HEK293 (cell line): ENCODE results near the gene CHMP6.

Experiments
- BCL6B ChIP-seq: fragments of 450-650 bp; formaldehyde crosslinking; IDR thresholded peaks from 2 replicates; pipeline ENCODE4 v1.5.1; 2017; ENCODE audit warnings: missing biosample characterization, missing genetic modification characterization
- GLIS2 ChIP-seq: fragments of 450-650 bp; formaldehyde crosslinking; IDR thresholded peaks from 2 replicates; pipeline ENCODE4 v1.5.1; 2016; ENCODE audit warnings: missing biosample characterization, missing genetic modification characterization
- KLF10 ChIP-seq: fragments of 450-650 bp; IDR thresholded peaks from 2 replicates; pipeline ENCODE4 v1.5.1; 2018; ENCODE audit warnings: missing biosample characterization, mild to moderate bottlenecking, missing genetic modification characterization
- KLF7 ChIP-seq: fragments of 450-650 bp; formaldehyde crosslinking; IDR thresholded peaks from 2 replicates; pipeline ENCODE4 v1.5.1; 2016; ENCODE audit warnings: missing biosample characterization, missing genetic modification characterization, borderline replicate concordance
- PATZ1 ChIP-seq: fragments of 450-650 bp; formaldehyde crosslinking; IDR thresholded peaks from 2 replicates; pipeline ENCODE4 v1.5.1; 2016; ENCODE audit warnings: missing biosample characterization, missing genetic modification characterization
- SCRT1 ChIP-seq: fragments of 450-650 bp; formaldehyde crosslinking; IDR thresholded peaks from 2 replicates; pipeline ENCODE4 v1.5.1; 2016; ENCODE audit warnings: missing biosample characterization, missing genetic modification characterization, borderline replicate concordance
- TRIM28 ChIP-seq: IDR thresholded peaks from 2 replicates; pipeline ENCODE4 v1.6.1; 2011; ENCODE audit warnings: low read length, control low read depth, borderline replicate concordance
- YY1 ChIP-seq: fragments of 450-650 bp; formaldehyde crosslinking; IDR thresholded peaks from 2 replicates; pipeline ENCODE4 v1.5.1; 2018; ENCODE audit warnings: missing biosample characterization, missing genetic modification characterization
- ZBTB1 ChIP-seq: fragments of 450-650 bp; formaldehyde crosslinking; IDR thresholded peaks from 2 replicates; pipeline ENCODE4 v1.5.1; 2016; ENCODE audit warnings: missing biosample characterization, missing genetic modification characterization
- ZBTB21 ChIP-seq: fragments of 450-650 bp; formaldehyde crosslinking; IDR thresholded peaks from 2 replicates; pipeline ENCODE4 v1.5.1; 2017; ENCODE audit warnings: missing biosample characterization, missing genetic modification characterization
- ZNF132 ChIP-seq: fragments of 450-650 bp; formaldehyde crosslinking; IDR thresholded peaks from 2 replicates; pipeline ENCODE4 v1.5.1; 2017; ENCODE audit warnings: missing biosample characterization, missing genetic modification characterization, borderline replicate concordance
- ZNF140 ChIP-seq: fragments of 450-650 bp; formaldehyde crosslinking; IDR thresholded peaks from 2 replicates; pipeline ENCODE4 v1.5.1; 2016; ENCODE audit warnings: missing biosample characterization, missing genetic modification characterization
- ZNF146 ChIP-seq: fragments of 450-650 bp; formaldehyde crosslinking; IDR thresholded peaks from 2 replicates; pipeline ENCODE4 v1.5.1; 2016; ENCODE audit warnings: missing biosample characterization, missing genetic modification characterization
- ZNF202 ChIP-seq: fragments of 450-650 bp; formaldehyde crosslinking; IDR thresholded peaks from 2 replicates; pipeline ENCODE4 v1.5.1; 2016; ENCODE audit warnings: missing biosample characterization, missing genetic modification characterization, borderline replicate concordance
- ZNF239 ChIP-seq: fragments of 450-650 bp; formaldehyde crosslinking; IDR thresholded peaks from 2 replicates; pipeline ENCODE4 v1.5.1; 2016; ENCODE audit warnings: missing biosample characterization, missing genetic modification characterization
- ZNF292 ChIP-seq: fragments of 450-650 bp; formaldehyde crosslinking; IDR thresholded peaks from 2 replicates; pipeline ENCODE4 v1.5.1; 2016; ENCODE audit warnings: low read depth, missing biosample characterization, missing genetic modification characterization, borderline replicate concordance
- ZNF335 ChIP-seq: fragments of 450-650 bp; formaldehyde crosslinking; conservative IDR thresholded peaks from 2 replicates; pipeline ENCODE4 v1.5.1; 2016; ENCODE audit warnings: missing biosample characterization, missing genetic modification characterization
- ZNF341 ChIP-seq: fragments of 450-650 bp; formaldehyde crosslinking; IDR thresholded peaks from 2 replicates; pipeline ENCODE4; 2016; ENCODE audit warnings: low read depth, missing biosample characterization, missing genetic modification characterization
- ZNF366 ChIP-seq: fragments of 450-650 bp; formaldehyde crosslinking; conservative IDR thresholded peaks from 2 replicates; pipeline ENCODE4 v1.5.1; 2016; ENCODE audit warnings: missing biosample characterization, missing genetic modification characterization
- ZNF423 ChIP-seq: fragments of 450-650 bp; formaldehyde crosslinking; IDR thresholded peaks from 2 replicates; pipeline ENCODE4 v1.5.1; 2016; ENCODE audit warnings: missing biosample characterization, missing genetic modification characterization
- ZNF501 ChIP-seq: fragments of 450-650 bp; formaldehyde crosslinking; IDR thresholded peaks from 2 replicates; pipeline ENCODE4 v1.5.1; 2016; ENCODE audit warnings: missing biosample characterization, missing genetic modification characterization
- ZNF514 ChIP-seq: fragments of 450-650 bp; formaldehyde crosslinking; IDR thresholded peaks from 2 replicates; pipeline ENCODE4 v1.5.1; 2016; ENCODE audit warnings: missing biosample characterization, missing genetic modification characterization
- ZNF624 ChIP-seq: fragments of 450-650 bp; formaldehyde crosslinking; IDR thresholded peaks from 2 replicates; pipeline ENCODE4 v1.5.1; 2017; ENCODE audit warnings: missing biosample characterization, missing genetic modification characterization
- ZNF645 ChIP-seq: fragments of 450-650 bp; formaldehyde crosslinking; IDR thresholded peaks from 2 replicates; pipeline ENCODE4; 2016; ENCODE audit warnings: missing biosample characterization, missing genetic modification characterization
- ZNF658 ChIP-seq: fragments of 450-650 bp; formaldehyde crosslinking; IDR thresholded peaks from 2 replicates; pipeline ENCODE4; 2016; ENCODE audit warnings: missing biosample characterization, missing genetic modification characterization
- ZNF664 ChIP-seq: fragments of 450-650 bp; formaldehyde crosslinking; IDR thresholded peaks from 2 replicates; pipeline ENCODE4 v1.5.1; 2016; ENCODE audit warnings: missing biosample characterization, missing genetic modification characterization
- ZNF785 ChIP-seq: fragments of 450-650 bp; formaldehyde crosslinking; IDR thresholded peaks from 2 replicates; pipeline ENCODE4 v1.5.1; 2016; ENCODE audit warnings: missing biosample characterization, missing genetic modification characterization
- ZNF791 ChIP-seq: fragments of 450-650 bp; formaldehyde crosslinking; IDR thresholded peaks from 2 replicates; pipeline ENCODE4 v1.5.1; 2016; ENCODE audit warnings: missing biosample characterization, missing genetic modification characterization
- ZNF837 ChIP-seq: fragments of 450-650 bp; formaldehyde crosslinking; IDR thresholded peaks from 2 replicates; pipeline ENCODE4 v1.5.1; 2016; ENCODE audit warnings: missing biosample characterization, missing genetic modification characterization
- ZSCAN23 ChIP-seq: fragments of 450-650 bp; formaldehyde crosslinking; IDR thresholded peaks from 2 replicates; pipeline ENCODE4 v1.5.1; 2016; ENCODE audit warnings: missing biosample characterization, missing genetic modification characterization
- TF ChIP-seq, protein P1 (sequence below): fragments of 450-650 bp; formaldehyde crosslinking; IDR thresholded peaks from 2 replicates; pipeline ENCODE4 v1.5.1; 2016; ENCODE audit warnings: missing biosample characterization, missing genetic modification characterization
- TF ChIP-seq, protein P2 (sequence below): fragments of 450-650 bp; formaldehyde crosslinking; IDR thresholded peaks from 2 replicates; pipeline ENCODE4 v1.5.1; 2017; ENCODE audit warnings: missing biosample characterization, missing genetic modification characterization

The CHMP6 gene

DNA sequence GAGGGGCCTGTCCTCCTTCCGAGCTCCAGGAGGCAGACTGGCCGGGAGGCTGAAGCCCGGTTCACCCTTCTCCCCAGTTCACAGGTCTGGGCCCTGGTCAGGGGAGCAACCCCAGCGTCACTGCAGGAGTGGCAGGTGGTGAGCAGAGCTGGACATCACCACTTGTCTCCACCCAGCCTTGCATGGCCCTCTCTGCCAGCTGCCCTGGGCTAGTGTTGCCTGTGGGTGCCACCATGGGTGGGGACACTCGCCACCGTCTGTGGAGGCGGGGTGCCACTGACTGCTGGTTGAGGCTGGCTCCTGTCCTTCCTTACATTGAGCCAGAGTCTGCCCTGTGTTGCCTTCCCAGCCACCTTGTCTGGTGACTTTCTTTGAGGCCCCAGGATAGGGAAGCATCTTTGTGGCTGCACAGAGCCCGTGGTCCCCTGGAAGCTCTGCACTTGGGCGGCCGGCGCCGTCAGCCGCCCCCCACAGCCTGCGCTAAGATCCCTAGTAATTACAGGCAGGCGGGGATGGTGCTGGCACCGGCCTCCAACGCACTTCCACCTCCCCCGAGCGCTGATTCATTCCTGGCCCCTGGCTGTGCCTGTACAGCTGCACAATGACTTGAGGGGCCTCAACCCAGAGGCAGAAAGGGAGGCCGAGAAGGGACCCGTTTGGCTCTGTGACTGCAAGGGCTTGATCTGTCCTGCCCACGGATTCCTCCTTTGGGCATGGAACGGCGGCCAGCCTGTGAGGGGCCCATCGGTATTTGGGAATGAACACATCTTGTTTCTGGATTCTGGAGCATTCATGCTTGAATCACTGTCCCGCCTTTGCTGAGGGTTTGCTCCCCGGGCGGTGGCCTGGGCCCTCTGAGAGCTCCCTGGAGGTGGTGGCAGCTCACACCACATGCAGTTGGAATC, 48.5 kb downstream of the CHMP6 start (continued):
- TF ChIP-seq ZNF501 (tag by site-specific recombination) (no peak), BCL6B (no peak), ZNF292 (tag by site-specific recombination) (no peak), ZNF658 (no peak), ZNF366 (no peak), KLF7 (no peak), ZNF664 (no peak), TRIM28 (no peak), GLIS2 (peak; percentile 57), ZNF335 (tag by site-specific recombination) (peak; percentile 58), ZNF514 (tag by site-specific recombination) (no peak), ZNF202 (tag by site-specific recombination) (no peak), PATZ1 (no peak; the same call in none of the 2 replicates), KLF10 (tag by site-specific recombination) (no peak), ZNF239 (tag by site-specific recombination) (no peak), SCRT1 (tag by site-specific recombination) (no peak), ZBTB1 (no peak), ZNF791 (no peak), ZNF341 (tag by site-specific recombination) (peak; percentile 70), ZSCAN23 (tag by site-specific recombination) (no peak), ZNF837 (no peak), ZNF132 (no peak), YY1 (tag by site-specific recombination) (no peak), ZNF140 (tag by site-specific recombination) (no peak), ZNF423 (tag by site-specific recombination) (peak; percentile 8; the same call in 1 of the 2 replicates), ZNF645 (tag by site-specific recombination) (no peak), ZNF785 (tag by site-specific recombination) (no peak), ZBTB21 (tag by site-specific recombination) (no peak), ZNF146 (no peak), ZNF624 (tag by site-specific recombination) (no peak)
- TF ChIP-seq, protein P1, sequence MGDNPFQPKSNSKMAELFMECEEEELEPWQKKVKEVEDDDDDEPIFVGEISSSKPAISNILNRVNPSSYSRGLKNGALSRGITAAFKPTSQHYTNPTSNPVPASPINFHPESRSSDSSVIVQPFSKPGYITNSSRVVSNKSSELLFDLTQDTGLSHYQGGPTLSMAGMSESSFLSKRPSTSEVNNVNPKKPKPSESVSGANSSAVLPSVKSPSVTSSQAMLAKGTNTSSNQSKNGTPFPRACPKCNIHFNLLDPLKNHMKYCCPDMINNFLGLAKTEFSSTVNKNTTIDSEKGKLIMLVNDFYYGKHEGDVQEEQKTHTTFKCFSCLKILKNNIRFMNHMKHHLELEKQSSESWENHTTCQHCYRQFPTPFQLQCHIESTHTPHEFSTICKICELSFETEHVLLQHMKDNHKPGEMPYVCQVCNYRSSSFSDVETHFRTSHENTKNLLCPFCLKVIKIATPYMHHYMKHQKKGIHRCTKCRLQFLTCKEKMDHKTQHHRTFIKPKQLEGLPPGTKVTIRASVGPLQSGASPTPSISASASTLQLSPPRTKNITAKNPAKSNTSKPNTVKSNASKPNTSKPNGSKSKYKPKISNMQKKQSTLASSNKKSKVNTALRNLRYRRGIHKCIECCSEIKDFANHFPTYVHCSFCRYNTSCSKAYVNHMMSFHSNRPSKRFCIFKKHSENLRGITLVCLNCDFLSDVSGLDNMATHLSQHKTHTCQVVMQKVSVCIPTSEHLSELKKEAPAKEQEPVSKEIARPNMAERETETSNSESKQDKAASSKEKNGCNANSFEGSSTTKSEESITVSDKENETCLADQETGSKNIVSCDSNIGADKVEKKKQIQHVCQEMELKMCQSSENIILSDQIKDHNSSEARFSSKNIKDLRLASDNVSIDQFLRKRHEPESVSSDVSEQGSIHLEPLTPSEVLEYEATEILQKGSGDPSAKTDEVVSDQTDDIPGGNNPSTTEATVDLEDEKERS (tag by site-specific recombination): no peak
- TF ChIP-seq, protein P2, sequence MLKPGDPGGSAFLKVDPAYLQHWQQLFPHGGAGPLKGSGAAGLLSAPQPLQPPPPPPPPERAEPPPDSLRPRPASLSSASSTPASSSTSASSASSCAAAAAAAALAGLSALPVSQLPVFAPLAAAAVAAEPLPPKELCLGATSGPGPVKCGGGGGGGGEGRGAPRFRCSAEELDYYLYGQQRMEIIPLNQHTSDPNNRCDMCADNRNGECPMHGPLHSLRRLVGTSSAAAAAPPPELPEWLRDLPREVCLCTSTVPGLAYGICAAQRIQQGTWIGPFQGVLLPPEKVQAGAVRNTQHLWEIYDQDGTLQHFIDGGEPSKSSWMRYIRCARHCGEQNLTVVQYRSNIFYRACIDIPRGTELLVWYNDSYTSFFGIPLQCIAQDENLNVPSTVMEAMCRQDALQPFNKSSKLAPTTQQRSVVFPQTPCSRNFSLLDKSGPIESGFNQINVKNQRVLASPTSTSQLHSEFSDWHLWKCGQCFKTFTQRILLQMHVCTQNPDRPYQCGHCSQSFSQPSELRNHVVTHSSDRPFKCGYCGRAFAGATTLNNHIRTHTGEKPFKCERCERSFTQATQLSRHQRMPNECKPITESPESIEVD (tag by site-specific recombination): no peak
